ENCODE data around the gene KAT7.

The KAT7 gene

GRCh38 chr17:49760932-49761558, 27.4 kb upstream of the KAT7 start:
- DNase-seq = no peak

- no peak for DNase-seq
Observed at GRCh38 chr17:49762151-49762941, 26.1 kb upstream of the KAT7 start.

- peak; percentile 98 for DNase-seq
Observed at GRCh38 chr17:49763735-49764558, 24.5 kb upstream of the KAT7 start, which contains the start of gene FAM117A. Gene FAM117A (minus strand): TSS chr17:49764131. CDS start chr17:49764087, 44 bp downstream.

GRCh38 chr17:49764559-49765180, 23.8 kb upstream of the KAT7 start:
- no peak for DNase-seq

- no peak for DNase-seq
Observed at GRCh38 chr17:49766918-49767530, 21.5 kb upstream of the KAT7 start.

- DNase-seq = no peak
Observed at GRCh38 chr17:49775546-49776260, 12.8 kb upstream of the KAT7 start.

DNA sequence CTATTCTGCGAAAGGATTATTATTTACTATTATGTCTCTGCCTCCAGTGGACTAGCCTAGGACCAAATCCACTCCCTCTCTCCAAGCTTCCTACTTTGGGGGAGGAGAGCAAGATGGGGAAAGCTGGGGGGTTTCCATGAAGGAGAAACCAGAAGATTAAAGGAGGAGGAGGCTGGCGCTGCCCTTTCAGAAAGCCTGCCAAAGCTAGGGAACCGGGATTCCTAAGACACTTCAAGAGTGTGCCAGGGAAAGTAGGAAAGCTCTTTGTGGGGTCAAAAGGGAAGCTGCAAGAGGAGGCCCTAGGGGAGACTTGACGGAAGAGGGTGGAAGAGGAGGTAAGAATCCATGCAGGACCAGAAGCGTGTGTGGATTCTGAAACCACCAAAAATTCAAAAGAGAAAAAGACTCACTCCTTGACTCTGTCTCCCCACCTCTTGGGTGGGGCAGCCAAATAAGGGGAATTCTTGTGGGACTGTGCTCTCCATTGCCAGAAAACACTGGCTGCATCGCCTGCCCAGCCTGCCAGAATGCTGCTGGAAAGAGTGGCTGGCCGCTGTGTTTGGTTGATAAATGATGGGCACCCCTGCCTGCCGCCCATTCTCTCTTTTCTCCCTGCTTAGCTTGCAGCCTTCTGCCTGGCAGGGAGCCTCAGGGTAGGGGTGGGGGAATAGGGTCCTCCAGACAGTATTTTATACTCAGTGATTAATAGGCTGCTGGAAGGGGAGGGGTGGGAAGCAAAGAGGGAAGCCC, 11.8 kb upstream of the KAT7 start:
- DNase-seq = no peak

GRCh38 chr17:49777563-49777962, 10.9 kb upstream of the KAT7 start:
- DNase-seq = no peak

- no peak for DNase-seq
Observed at GRCh38 chr17:49779156-49779738, 9.2 kb upstream of the KAT7 start.

DNA sequence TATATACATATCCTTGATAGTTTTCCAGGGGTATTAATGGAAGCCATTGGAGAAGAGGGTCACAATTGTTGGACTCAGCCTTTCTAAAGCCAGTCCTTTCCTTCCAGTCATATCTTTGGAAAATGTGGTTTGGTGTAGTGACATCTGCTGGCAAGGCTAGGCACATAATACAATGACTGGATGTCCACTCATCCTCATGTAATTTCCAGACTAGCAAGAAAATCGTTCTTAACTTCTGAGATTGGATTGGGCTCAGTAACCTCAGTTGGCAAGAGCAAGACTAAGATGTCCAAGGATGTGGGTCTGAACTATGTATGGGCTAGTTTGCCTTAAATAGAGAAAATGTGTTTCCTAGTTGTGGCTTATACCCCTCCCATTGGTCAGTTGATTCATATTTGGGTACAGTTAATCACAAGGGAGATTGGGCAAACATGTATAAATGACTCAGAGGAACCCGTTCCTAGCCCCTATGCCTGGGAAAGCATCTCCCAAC, 8.7 kb upstream of the KAT7 start:
- peak; percentile 30 for DNase-seq

- no peak for DNase-seq
Observed at GRCh38 chr17:49783071-49783715, 5.3 kb upstream of the KAT7 start.

DNA sequence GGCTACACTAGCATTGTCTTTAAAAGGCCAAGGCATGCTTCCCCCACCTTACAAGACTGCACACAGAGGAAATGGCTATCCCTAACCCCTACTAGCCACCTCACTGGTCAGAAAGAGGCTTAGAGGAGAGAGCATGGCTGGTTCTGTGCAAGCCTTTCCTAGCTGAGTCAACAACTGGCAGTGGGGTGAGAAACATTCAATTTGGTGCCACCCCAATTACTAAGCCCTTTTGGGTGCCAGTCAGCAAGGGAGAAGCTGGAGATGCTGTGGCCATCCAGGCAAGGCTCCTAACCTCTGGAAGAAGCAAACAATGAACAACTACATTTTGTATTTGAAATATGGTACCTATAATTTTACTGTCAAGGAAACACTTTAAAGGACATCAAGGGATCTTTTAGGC, 4.7 kb upstream of the KAT7 start:
- DNase-seq = no peak

GRCh38 chr17:49784636-49785035, 3.8 kb upstream of the KAT7 start:
- no peak for DNase-seq

- DNase-seq = no peak
Observed at GRCh38 chr17:49787884-49788477, 500 bp upstream of the KAT7 start.

DNA sequence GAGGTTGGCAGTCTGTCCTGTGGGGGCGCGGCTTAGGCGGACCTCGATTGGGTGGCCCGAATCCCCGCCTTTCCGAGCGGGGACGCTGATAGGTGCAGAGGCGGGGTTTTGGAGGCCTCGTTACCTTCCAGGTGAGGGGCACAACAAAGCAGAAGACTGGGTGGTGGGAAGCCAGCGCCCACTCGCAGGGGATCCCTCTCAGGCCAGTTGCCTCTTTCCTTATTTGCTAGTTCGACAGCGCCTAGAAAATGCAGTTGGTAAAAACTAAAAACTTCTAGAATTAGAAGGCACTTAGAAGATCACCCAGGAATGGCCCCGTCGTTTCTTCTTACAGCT, 730 bp downstream of the KAT7 start:
- DNase-seq = no peak

DNA sequence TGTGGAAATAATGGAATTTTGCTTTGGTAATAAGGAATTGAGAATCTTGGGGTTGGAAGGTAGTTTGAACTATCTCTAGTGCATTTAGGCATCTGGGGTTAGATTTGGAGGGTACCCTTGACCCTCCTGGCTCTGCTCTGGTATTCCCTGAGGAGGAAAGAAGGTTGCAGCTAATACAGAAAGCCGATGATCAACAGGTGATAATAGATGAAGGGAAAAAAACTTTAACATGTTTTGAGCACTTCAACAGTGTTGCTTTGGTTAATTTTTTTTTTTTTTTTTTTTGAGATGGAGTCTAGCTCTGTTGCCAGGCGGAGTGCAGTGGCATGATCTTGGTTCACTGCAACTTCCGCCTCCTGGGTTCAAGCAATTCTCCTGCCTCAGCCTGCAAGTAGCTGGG, 4.8 kb downstream of the KAT7 start:
- DNase-seq = no peak

GRCh38 chr17:49795372-49795771, 6.9 kb downstream of the KAT7 start:
- no peak for DNase-seq

DNA sequence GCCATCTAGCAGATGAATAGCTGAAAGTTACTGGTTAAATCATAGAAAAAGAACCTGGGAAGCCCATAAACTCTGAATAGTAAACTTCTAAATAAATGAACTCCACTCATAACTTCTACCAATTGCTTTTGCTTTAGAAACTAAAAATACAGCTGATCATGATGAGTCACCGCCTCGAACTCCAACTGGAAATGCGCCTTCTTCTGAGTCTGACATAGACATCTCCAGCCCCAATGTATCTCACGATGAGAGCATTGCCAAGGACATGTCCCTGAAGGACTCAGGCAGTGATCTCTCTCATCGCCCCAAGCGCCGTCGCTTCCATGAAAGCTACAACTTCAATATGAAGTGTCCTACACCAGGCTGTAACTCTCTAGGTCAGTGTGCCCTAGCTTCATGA, 9.7 kb downstream of the KAT7 start:
- DNase-seq = no peak

DNA sequence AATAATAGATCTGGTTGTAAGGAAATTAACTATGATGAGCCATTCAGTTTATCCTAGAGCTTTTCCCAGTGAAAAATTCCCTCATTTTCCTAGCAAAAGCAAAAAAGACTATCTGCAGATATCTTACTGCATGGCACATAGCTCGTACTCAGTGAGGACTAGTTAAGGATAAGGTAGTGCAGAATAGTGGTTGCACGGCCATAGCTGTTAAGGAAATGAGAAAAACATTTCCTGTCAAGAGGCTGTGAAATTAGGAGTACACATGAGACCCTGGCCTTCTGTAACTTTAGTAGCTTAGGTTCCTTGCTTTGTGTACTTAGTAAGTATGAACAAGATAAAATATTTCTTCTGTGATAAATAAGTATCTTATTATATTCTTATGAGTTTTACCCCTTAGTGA, 10.3 kb downstream of the KAT7 start:
- DNase-seq = no peak

DNA sequence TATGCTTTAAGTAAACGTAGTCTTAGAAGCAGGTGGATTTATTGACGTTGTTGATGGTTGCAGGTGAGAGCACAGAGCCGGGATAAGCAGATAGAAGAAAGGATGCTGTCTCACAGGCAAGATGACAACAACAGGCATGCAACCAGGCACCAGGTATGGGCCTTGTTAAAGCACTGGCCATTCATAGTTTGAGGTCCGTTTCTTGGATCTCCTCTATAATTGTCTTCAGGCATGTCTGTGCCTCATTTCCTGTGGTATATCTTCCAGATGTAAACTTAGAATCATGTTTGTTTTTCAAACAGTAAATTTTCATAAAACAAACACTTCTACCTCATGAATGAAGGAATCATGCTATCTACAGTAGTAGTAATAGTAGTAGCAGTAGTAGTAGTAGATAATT, 20.6 kb downstream of the KAT7 start:
- no peak for DNase-seq
